ENCODE measurements around the gene ADGRV1.

DNA sequence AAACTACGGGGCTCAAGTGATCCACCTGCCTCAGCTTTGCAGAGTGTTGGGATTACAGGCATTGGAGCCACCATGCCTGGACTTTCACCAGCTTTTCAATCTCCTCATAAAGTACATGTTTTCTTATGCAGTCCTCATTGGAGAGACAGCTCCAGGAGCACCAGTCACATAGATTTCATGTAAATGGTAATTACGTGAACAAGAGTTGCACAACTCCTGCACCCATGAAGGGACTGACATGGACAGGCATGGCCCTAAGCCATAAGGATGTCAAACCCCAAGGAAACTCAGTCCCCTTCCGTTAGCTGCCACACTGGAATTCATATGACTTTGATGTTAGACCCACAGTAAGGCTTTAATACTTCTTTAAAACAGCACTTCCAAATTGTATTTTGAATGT lies 7.6 kb upstream of the ADGRV1 start:
- TF ChIP-seq EZH2 (IDR thresholded peaks at IDR 0.05; ENCODE audit: borderline replicate concordance, low read depth, low read length, poor library complexity, severe bottlenecking), result no peak
- TF ChIP-seq, protein P1, sequence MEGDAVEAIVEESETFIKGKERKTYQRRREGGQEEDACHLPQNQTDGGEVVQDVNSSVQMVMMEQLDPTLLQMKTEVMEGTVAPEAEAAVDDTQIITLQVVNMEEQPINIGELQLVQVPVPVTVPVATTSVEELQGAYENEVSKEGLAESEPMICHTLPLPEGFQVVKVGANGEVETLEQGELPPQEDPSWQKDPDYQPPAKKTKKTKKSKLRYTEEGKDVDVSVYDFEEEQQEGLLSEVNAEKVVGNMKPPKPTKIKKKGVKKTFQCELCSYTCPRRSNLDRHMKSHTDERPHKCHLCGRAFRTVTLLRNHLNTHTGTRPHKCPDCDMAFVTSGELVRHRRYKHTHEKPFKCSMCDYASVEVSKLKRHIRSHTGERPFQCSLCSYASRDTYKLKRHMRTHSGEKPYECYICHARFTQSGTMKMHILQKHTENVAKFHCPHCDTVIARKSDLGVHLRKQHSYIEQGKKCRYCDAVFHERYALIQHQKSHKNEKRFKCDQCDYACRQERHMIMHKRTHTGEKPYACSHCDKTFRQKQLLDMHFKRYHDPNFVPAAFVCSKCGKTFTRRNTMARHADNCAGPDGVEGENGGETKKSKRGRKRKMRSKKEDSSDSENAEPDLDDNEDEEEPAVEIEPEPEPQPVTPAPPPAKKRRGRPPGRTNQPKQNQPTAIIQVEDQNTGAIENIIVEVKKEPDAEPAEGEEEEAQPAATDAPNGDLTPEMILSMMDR (conservative IDR thresholded peaks at IDR 0.05; ENCODE audit: low read depth, low read length), result no peak

Data from A673 (cell line).